ENCODE results near the gene UNC13C.

DNA sequence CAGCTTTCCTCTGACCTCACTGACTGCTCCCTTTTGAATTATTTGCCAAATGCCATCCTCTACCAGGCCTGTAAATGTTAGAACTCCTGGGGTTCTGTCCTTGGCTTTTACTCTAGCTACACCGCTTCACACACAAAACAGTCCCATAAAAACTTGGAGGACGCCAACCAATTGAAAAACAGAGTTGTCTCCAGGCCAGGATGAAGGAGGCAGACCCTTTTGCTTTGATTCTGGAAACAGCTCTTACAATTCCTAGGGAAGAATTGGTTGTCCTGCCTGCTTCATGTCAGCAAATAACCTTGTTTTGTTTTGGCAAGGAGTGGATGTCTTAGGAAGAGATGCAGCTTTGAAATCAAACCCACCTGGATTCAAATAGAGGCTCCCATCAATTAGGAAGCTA lies 375.5 kb downstream of the UNC13C start:
- TF ChIP-seq, protein P1, sequence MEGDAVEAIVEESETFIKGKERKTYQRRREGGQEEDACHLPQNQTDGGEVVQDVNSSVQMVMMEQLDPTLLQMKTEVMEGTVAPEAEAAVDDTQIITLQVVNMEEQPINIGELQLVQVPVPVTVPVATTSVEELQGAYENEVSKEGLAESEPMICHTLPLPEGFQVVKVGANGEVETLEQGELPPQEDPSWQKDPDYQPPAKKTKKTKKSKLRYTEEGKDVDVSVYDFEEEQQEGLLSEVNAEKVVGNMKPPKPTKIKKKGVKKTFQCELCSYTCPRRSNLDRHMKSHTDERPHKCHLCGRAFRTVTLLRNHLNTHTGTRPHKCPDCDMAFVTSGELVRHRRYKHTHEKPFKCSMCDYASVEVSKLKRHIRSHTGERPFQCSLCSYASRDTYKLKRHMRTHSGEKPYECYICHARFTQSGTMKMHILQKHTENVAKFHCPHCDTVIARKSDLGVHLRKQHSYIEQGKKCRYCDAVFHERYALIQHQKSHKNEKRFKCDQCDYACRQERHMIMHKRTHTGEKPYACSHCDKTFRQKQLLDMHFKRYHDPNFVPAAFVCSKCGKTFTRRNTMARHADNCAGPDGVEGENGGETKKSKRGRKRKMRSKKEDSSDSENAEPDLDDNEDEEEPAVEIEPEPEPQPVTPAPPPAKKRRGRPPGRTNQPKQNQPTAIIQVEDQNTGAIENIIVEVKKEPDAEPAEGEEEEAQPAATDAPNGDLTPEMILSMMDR (tag by site-specific recombination; IDR thresholded peaks at IDR 0.05): no peak
- TF ChIP-seq REST (tag by site-specific recombination; IDR thresholded peaks at IDR 0.05): no peak
- TF ChIP-seq, protein P2, sequence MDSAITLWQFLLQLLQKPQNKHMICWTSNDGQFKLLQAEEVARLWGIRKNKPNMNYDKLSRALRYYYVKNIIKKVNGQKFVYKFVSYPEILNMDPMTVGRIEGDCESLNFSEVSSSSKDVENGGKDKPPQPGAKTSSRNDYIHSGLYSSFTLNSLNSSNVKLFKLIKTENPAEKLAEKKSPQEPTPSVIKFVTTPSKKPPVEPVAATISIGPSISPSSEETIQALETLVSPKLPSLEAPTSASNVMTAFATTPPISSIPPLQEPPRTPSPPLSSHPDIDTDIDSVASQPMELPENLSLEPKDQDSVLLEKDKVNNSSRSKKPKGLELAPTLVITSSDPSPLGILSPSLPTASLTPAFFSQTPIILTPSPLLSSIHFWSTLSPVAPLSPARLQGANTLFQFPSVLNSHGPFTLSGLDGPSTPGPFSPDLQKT (IDR thresholded peaks at IDR 0.05; ENCODE audit: borderline replicate concordance, low read depth, low read length): no peak
- no peak for TF ChIP-seq ZNF513 (tag by site-specific recombination; IDR thresholded peaks at IDR 0.05)
- no peak for TF ChIP-seq ZNF548 (tag by site-specific recombination; IDR thresholded peaks at IDR 0.05)
- TF ChIP-seq ZNF398 (tag by site-specific recombination; IDR thresholded peaks at IDR 0.05): no peak

All from HEK293 (cell line).